ENCODE results near the gene BMP7.
"Not testable (repeated sequence)": the region's sequence is repeated elsewhere in the genome, so short reads cannot be mapped to it uniquely, and the experiment has no call there.

The BMP7 gene

DNA sequence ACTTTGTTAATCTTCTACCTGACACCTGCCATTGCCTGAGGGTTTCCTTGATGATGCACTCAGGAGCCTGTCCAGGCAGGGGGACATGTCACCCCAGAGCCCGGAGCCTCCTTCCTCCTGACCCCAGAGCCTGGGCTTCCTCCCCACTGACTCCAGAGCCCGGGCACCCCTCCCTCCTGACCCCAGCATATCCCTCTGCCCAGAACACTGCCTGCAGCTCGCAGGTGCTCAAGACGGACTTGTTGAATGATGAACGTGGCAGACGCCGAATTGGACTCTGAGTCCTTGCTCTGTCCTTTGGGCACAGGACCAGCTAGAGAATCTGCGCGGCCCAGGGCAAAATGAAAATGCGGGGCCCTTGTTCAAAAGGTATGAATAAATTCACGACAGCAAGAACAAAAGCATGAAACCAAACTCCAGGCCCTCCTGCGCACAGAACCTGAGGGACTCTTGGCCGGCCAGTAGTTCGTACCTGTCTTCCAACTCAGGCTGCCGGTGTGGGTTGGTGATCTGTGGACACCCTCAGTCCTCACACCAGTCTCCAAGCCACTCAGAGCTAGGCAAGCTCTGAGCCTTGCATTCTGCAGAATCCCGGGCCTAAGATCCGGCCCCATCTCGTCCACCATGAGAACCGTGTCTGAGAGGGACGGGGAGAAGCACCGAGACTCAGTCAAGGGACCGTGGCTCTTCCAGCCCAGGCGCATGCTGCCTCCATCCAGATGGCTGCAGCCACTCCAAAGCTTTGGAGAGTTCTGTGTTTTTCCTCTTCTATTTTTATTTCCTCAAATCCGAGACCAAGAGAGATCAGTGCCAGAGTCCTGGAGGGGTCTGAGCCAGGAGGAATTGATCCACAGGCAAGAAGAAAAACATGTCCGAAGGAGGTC lies 104.7 kb downstream of the BMP7 start:
- peak in 1 of 10 donors; percentile 54 for DNase-seq
- intact Hi-C loops (cut with DNase I) = no loop called here

GRCh38 chr20:57160985-57161384 lies 105.5 kb downstream of the BMP7 start:
- intact Hi-C loops (cut with DNase I) = no loop called here
- peak in 1 of 10 donors; percentile 27 for DNase-seq

DNA sequence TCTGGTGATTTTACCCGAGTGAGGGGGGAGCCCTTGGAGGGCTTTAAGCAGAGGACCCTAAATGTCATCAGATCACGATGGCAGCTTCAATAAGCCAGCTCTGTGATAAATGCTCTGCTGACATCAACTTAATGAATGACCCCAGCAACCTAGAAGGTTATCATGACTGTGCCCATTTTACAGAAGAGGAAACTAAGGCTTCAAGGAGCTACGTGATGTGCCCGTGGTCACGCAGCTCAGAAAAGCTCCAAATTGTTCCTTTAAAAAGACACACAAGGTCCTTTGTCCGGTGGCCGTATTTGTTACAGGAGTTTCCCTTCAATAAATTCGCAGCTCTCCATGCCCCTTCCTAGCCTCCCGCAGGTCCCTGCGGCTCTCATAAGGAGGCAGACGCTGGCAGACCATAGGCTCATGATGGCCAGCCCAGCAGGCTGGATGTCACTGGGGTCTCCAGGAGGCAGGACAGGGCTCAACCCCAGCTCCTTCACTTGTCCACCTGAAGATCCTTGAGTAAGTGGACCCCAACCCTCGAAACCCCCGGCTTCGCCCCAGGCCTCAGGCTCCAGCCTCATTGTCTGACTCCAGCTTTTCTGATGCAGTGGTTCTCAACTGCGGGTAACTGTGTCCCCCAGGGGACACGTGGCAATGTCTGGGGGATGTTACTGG lies 106.4 kb downstream of the BMP7 start:
- DNase-seq = peak in 1 of 10 donors; percentile 31
- intact Hi-C loops (cut with DNase I) = no loop called here

DNA sequence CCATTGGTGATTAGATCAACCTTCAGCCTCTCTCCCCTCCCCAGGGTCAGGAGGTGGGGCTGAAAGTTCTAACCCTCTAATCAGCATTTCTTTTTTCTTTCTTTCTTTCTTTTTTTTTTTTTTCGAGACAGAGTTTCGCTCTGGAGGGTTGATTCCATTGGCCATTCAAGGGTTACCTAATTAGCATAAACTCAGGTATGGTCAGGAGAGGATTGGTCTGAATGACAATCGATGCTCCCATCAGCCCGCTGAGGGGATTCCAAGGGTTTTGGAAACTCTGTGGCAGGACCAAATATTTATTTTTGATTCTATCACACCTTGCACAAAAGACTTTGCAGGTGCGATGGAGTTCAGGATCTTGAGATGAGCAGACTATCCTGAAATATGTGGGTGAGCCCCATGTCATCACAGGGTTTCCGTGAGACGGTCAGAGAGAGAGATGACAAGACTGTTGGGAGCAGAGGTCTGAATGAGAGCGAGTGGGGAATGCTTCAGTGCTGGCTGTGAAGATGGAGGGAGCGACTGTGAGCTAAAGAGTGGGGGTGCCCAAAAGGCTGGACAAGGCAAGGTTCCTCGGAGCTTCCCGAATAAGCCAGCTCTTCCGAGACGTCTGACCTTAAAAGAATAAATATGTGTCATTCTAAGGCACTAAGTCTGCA lies 107.1 kb downstream of the BMP7 start:
- intact Hi-C loops (cut with DNase I) = no loop called here

GRCh38 chr20:57158474-57158873 lies 108.0 kb downstream of the BMP7 start:
- intact Hi-C loops (cut with DNase I) = no loop called here
- DNase-seq = peak in 1 of 10 donors; percentile 21

More for the DNA sequence above, 107.1 kb downstream of the BMP7 start:
- no peak for DNase-seq

DNA sequence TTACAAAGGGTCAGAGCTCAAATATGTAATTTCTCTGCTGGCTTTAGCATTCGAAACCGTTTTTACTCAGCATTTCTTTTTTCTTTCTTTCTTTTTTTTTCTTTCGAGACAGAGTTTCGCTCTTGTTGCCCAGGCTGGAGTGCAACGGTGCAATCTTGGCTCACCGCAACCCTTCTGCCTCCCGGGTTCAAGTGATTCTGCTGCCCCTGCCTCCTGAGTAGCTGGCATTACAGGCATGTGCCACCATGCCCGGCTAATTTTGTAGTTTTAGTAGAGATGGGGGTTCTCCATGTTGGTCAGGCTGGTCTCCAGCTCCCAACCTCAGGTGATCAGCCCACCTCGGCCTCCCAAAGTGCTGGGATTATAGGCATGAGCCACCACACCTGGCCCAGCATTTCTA lies 108.7 kb downstream of the BMP7 start:
- DNase-seq; intact Hi-C loops (cut with DNase I): not testable (repeated sequence)

GRCh38 chr20:57157106-57157691 lies 109.2 kb downstream of the BMP7 start:
- intact Hi-C loops (cut with DNase I) = no loop called here
- peak in 1 of 10 donors; percentile 77 for DNase-seq

DNA sequence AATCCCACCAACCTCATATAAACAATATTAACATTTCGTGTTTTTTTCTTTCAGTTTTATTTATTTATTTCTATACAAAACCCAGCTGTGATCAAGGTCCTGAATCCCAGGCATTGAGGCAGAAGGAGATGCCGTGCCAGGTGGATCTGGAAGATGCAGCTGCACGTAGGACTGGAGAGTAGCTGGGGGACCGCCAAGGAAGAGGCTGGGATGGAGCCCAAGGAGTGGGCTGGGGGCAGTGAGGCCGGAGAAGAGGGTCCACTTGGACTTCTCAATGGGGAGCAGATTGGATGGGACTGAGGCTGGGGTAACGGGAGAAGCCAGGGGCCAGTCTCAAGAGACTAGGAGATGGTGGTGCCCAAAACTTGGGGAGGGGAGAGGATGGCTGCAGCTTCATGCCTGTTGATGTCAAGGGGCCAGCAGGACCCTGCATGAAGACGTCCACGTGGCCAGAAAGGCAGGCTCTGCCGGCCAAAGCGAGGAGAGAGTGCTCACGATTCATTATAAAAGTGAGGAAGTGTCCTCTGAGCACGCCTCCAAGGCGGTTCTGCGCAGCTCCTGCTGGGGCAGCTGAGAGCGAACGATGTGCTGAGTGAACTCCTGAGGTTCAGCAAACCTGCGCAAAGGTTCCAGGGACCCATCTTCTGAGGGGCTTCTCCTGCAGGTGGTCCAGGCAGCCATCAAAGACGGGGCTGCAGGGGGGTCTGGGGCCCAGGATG lies 110.3 kb downstream of the BMP7 start:
- intact Hi-C loops (cut with DNase I) = no loop called here
- peak in 2 of 10 donors; percentile 42 to 48 for DNase-seq

DNA sequence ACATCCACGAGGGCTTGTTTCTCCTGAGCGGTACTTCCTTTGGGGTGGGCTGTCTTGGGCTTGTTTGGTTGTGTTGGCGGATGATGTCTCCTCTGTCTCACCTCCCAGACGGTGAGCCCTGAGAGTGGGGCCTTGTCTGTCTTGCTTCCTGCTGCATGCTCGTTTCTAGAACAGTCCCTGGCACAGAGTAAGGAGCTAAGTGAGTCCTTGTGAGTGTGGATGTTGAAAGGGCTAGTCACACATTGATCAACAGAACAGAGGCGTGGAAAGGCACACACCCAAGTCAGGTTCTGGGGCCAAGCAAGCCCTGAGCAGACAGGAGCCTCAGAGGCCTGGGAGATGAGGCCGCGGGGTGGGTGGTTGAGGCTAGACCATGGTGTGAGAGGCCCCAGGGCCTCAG lies 111.0 kb downstream of the BMP7 start:
- intact Hi-C loops (cut with DNase I) = no loop called here
- DNase-seq = no peak

GRCh38 chr20:57153238-57153905 lies 113.1 kb downstream of the BMP7 start:
- intact Hi-C loops (cut with DNase I) = no loop called here
- peak in 1 of 10 donors; percentile 35 for DNase-seq

DNA sequence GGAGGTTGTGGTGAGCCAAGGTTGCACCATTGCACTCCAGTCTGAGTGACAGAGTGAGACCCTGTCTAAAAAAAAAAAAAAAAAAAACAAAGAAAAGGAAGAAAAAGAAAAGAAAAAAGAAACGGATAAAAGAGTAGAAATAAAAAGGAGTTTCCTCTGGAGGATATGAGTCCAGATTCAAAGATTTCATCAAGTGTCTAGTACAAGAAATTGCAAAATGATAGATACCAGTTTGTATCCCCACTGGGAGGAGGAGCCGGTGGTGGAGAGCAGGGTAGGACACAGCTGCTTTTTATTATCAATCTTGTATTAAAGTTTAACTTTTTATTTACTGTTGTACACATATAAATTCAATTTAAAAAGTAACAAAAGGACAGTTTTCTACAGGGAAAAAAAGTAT lies 113.9 kb downstream of the BMP7 start:
- intact Hi-C loops (cut with DNase I) = no loop called here
- DNase-seq = peak in 1 of 10 donors; percentile 40

GRCh38 chr20:57150559-57150958 lies 115.9 kb downstream of the BMP7 start:
- DNase-seq = no peak

DNA sequence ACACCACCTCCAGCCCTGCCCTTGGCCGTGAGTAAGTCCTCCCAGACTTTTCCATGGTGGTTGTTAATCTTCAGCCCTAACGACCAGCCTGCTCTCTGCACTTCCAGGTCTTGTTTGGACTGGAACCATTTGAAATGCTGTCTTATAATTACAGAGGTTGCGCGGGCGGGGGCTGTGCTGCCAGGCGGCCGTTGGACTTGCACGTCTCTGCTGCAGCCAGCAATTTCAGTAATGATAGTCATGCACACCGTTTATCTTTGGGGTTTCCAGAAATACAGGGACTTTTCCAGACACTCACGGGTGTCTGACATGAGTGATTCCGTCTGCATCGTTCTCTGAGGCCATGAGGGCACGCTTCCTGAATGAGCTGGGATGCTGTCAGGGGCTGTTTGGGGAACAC lies 118.2 kb downstream of the BMP7 start:
- no peak for DNase-seq
- intact Hi-C loops (cut with DNase I) = no loop called here

More at GRCh38 chr20:57150559-57150958, 115.9 kb downstream of the BMP7 start:
- intact Hi-C loops (cut with DNase I) = no loop called here

GRCh38 chr20:57147185-57147584 lies 119.3 kb downstream of the BMP7 start:
- no peak for DNase-seq
- intact Hi-C loops (cut with DNase I) = no loop called here

- DNase-seq = no peak
- intact Hi-C loops (cut with DNase I) = no loop called here
Measured at GRCh38 chr20:57146155-57146554, 120.3 kb downstream of the BMP7 start.

- DNase-seq = peak in 1 of 10 donors; percentile 25
- intact Hi-C loops (cut with DNase I) = no loop called here
Measured at GRCh38 chr20:57145089-57145631, 121.3 kb downstream of the BMP7 start.

GRCh38 chr20:57143173-57143572 lies 123.3 kb downstream of the BMP7 start:
- DNase-seq = peak in 1 of 10 donors; percentile 30
- intact Hi-C loops (cut with DNase I) = no loop called here

DNA sequence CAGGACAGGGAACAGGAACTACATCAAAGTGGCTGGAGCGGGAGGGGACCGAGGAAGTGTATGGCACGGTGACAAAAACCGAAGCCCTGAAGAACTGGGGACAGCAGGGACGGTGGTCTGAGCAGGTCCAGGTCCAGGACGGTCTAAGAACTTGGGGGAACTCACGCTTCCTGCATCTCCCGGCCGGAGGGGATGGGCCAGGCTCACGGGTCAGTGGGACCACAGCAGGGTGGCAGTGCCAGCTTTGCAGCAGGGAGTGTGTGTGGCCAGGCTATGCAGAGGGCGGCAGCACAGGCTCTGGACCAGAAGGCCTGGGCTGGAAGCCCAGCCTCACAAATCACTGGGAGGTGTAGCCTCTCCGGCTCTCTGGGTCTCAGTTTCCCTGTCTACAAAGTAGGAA lies 123.8 kb downstream of the BMP7 start:
- DNase-seq = peak in 1 of 10 donors; percentile 78
- intact Hi-C loops (cut with DNase I) = no loop called here

- no peak for DNase-seq
- intact Hi-C loops (cut with DNase I) = no loop called here
Measured at GRCh38 chr20:57141492-57141891, 124.9 kb downstream of the BMP7 start.

Measured in posterior cingulate gyrus (tissue), 11 donors.